T follicular helper cell (primary cell): Measurements from ENCODE around the gene FGF9.

Experiments
- DNase-seq: peaks from one replicate; pipeline ENCODE4 v3.0.0-alpha.2; 2020; ENCODE audit warnings: low read depth
- total RNA-seq, 2 experiments: gene quantifications; one replicate each; lab custom pipeline; 2026; lab: John Stamatoyannopoulos, UW

FGF9 gene
- 5.2 to 8.3 reads per million in 2 experiments for total RNA-seq

- DNase-seq: peak; percentile 77
These were observed at the start of gene FGF9 for GRCh38 chr13:21670883-21671619. Gene FGF9, plus strand, starts transcription at chr13:21671073. Its CDS starts 840 bp downstream, at chr13:21671913.

GRCh38 chr13:21625366-21625765, 45.5 kb upstream of the FGF9 start:
- DNase-seq: no peak

- DNase-seq: no peak
These were observed 38.7 kb upstream of the FGF9 start for GRCh38 chr13:21632196-21632595.

- no peak for DNase-seq
These were observed 34.2 kb upstream of the FGF9 start for GRCh38 chr13:21636656-21637055.

GRCh38 chr13:21637296-21637695, 33.6 kb upstream of the FGF9 start:
- DNase-seq: no peak

GRCh38 chr13:21638319-21639282, 32.3 kb upstream of the FGF9 start:
- peak; percentile 6 for DNase-seq

GRCh38 chr13:21639561-21639960, 31.3 kb upstream of the FGF9 start:
- DNase-seq: no peak

GRCh38 chr13:21641629-21642028, 29.2 kb upstream of the FGF9 start:
- DNase-seq: no peak

- DNase-seq: no peak
These were observed 13.3 kb upstream of the FGF9 start for GRCh38 chr13:21657538-21657937.

- DNase-seq: no peak
These were observed 11.8 kb upstream of the FGF9 start for GRCh38 chr13:21659087-21659486.

GRCh38 chr13:21661097-21661909, 9.6 kb upstream of the FGF9 start:
- DNase-seq: no peak

- DNase-seq: no peak
These were observed 7.7 kb upstream of the FGF9 start for GRCh38 chr13:21663197-21663596.

GRCh38 chr13:21668732-21669275, 2.1 kb upstream of the FGF9 start:
- DNase-seq: no peak

GRCh38 chr13:21670006-21670882, 629 bp upstream of the FGF9 start:
- peak; percentile 39 for DNase-seq

- DNase-seq: no peak
These were observed 880 bp downstream of the FGF9 start for GRCh38 chr13:21671620-21672286.

- DNase-seq: no peak
These were observed 1.4 kb downstream of the FGF9 start for GRCh38 chr13:21672287-21672680.

- no peak for DNase-seq
These were observed 2.1 kb downstream of the FGF9 start for GRCh38 chr13:21672796-21673538.

- DNase-seq: no peak
These were observed 2.6 kb downstream of the FGF9 start for GRCh38 chr13:21673539-21673788.

GRCh38 chr13:21673789-21674489, 3.1 kb downstream of the FGF9 start:
- no peak for DNase-seq
